PC-9 (cell line): ENCODE measurements around the gene RAD51D. TPM values are rescaled to one million over a fixed set of nuclear protein-coding genes. Genes with fewer than 3 reads are reported as not detected.
A peak's percentile ranks its signal among the peaks of the same experiment; 100 is the strongest.
"Not testable (repeated sequence)": the region's sequence is repeated elsewhere in the genome, so short reads cannot be mapped to it uniquely, and the experiment has no call there.

ENCODE experiments used
- BruUV-seq: library from RNA; stranded (reverse); fragments of 400-500 nt; replicated peaks from 2 replicates; lab custom pipeline; 2021; lab: Mats Ljungman, UMichigan
- CTCF ChIA-PET: fragments of 300-600 bp; sonication (Branson Sonifier 250); formaldehyde crosslinking; loops from one replicate; lab custom pipeline; 2022; ENCODE audit warnings: antibody characterized with exemption; lab: Charles Lee
- POLR2A ChIA-PET: fragments of 300-600 bp; sonication (Branson Sonifier 250); formaldehyde crosslinking; loops from one replicate; lab custom pipeline; 2022; ENCODE audit warnings: antibody characterized with exemption; ENCODE audit not compliant: unreplicated experiment; lab: Charles Lee
- DNase-seq, 2 experiments: peaks; one replicate each; pipeline versions ENCODE4 v3.0.0 to v3.0.0-alpha.2; 2015 to 2022; ENCODE audit warnings: mixed read lengths in 1 of 2
- H2AFZ ChIP-seq: fragments of 200-600 bp; sonication (generic); 2 replicates; pipeline ENCODE4 v1.8.1; 2017; ENCODE audit warnings: antibody characterized with exemption
- H3F3A ChIP-seq: fragments of 200-600 bp; sonication (generic); 2 replicates; pipeline ENCODE4 v1.8.1; 2017; ENCODE audit warnings: antibody characterized with exemption, mild to moderate bottlenecking, low read depth; ENCODE audit not compliant: insufficient read depth
- H3K27ac ChIP-seq: fragments of 200-600 bp; sonication (generic); 2 replicates; pipeline ENCODE4 v1.6.1; 2016; ENCODE audit warnings: mixed run types
- H3K27me3 ChIP-seq: fragments of 200-600 bp; sonication (generic); 2 replicates; pipeline ENCODE4 v1.6.1; 2016; ENCODE audit warnings: low read depth, mixed run types; ENCODE audit not compliant: insufficient read depth
- H3K36me3 ChIP-seq: fragments of 200-600 bp; sonication (generic); 2 replicates; pipeline ENCODE4 v1.6.1; 2016; ENCODE audit warnings: low read depth, mixed run types
- H3K4me1 ChIP-seq: fragments of 200-600 bp; sonication (generic); replicated peaks from 2 replicates; pipeline ENCODE4 v1.6.1; 2016; ENCODE audit warnings: mixed run types; ENCODE audit not compliant: insufficient read depth
- H3K4me2 ChIP-seq: fragments of 200-600 bp; sonication (generic); 2 replicates; pipeline ENCODE4 v1.6.1; 2017; ENCODE audit warnings: mixed run types
- H3K4me3 ChIP-seq: fragments of 200-600 bp; sonication (generic); 2 replicates; pipeline ENCODE4 v1.6.1; 2016; ENCODE audit warnings: mixed run types
- H3K79me2 ChIP-seq: fragments of 200-600 bp; sonication (generic); 2 replicates; pipeline ENCODE4 v1.6.1; 2017; ENCODE audit warnings: low read depth, mixed run types
- H3K9me2 ChIP-seq: fragments of 200-600 bp; sonication (generic); 2 replicates; pipeline ENCODE4 v1.8.1; 2017; ENCODE audit warnings: mild to moderate bottlenecking; ENCODE audit not compliant: insufficient read depth
- H3K9me3 ChIP-seq: fragments of 200-600 bp; sonication (generic); 2 replicates; pipeline ENCODE4 v1.8.1; 2016; ENCODE audit warnings: low read depth; ENCODE audit not compliant: insufficient read depth
- H4K20me1 ChIP-seq: fragments of 200-600 bp; sonication (generic); 2 replicates; pipeline ENCODE4 v1.8.1; 2017; ENCODE audit not compliant: insufficient read depth
- CTCF ChIP-seq: fragments of 200-600 bp; sonication (generic); conservative IDR thresholded peaks from 2 replicates; pipeline ENCODE4 v1.6.1; 2017; ENCODE audit warnings: mixed run types, antibody characterized with exemption, mild to moderate bottlenecking, moderate library complexity
- EZH2 ChIP-seq: fragments of 200-600 bp; sonication (generic); IDR thresholded peaks from 2 replicates; pipeline ENCODE4 v1.8.0; 2017; ENCODE audit warnings: antibody characterized with exemption, low read depth
- intact Hi-C: fragments of 100-400 bp; cut with micrococcal nuclease; formaldehyde crosslinking; loops from one replicate; pipeline ENCODE4 v1.10.0; 2022; ENCODE audit not compliant: unreplicated experiment
- total RNA-seq: library from RNA; stranded (reverse); gene quantifications from 2 replicates; pipeline ENCODE4 v1.2.3, GENCODE V29; 2021

RAD51D gene
- total RNA-seq, 1 experiment from 2014 or later: 7.8 TPM

GRCh38 chr17:35048685-35049379 lies 70.8 kb downstream of the RAD51D start:
- Histone ChIP-seq H2AFZ (no peak overlapping the region), H3F3A (peaks cover 25% of the 10 kb centered on the region; the same call in 1 of the 2 replicates), H3K79me2 (peaks cover 5% of the 10 kb centered on the region; the same call in 1 of the 2 replicates), H3K4me3 (no peak overlapping the region), H4K20me1 (no peaks in the 10 kb centered on the region), H3K9me3 (no peaks in the 10 kb centered on the region), H3K27ac (no peak overlapping the region), H3K27me3 (no peaks in the 10 kb centered on the region), H3K36me3 (no peaks in the 10 kb centered on the region), H3K4me1 (peaks cover 22% of the 10 kb centered on the region), H3K4me2 (no peak overlapping the region), H3K9me2 (no peaks in the 10 kb centered on the region)
- BruUV-seq: no TSS peak
- TF ChIP-seq EZH2: no peak
- TF ChIP-seq CTCF: no peak
- DNase-seq: no peak
- intact Hi-C loops: no loop called here
- ChIA-PET CTCF (no interaction called here), POLR2A (no interaction called here)

- no peaks in the 10 kb centered on the region for H3K9me2 ChIP-seq
- intact Hi-C loops: no loop called here
- H4K20me1 ChIP-seq: no peaks in the 10 kb centered on the region
- DNase-seq: peak; percentile 24 to 59
- no TSS peak for BruUV-seq
- H2AFZ ChIP-seq: no peak overlapping the region
- H3K27me3 ChIP-seq: no peaks in the 10 kb centered on the region
- no peaks in the 10 kb centered on the region for H3K36me3 ChIP-seq
- H3K79me2 ChIP-seq: peaks cover 5% of the 10 kb centered on the region; the same call in 1 of the 2 replicates
- ChIA-PET POLR2A (interaction anchor here (0.6 to 0.9 kb wide), 4 partner anchors 12 to 376 kb away, joined by 3 to 13 read pairs (median 5); partner anchors contain the start of gene RFFL), CTCF (interaction anchor here (0.6 to 0.7 kb wide), 2 partner anchors 17 to 28 kb away, joined by 3 to 7 read pairs; partner anchors contain the start of gene RFFL)
- peaks cover 25% of the 10 kb centered on the region; the same call in 1 of the 2 replicates for H3F3A ChIP-seq
- peak overlapping the region; percentile 62 for H3K27ac ChIP-seq
- TF ChIP-seq EZH2 (no peak), CTCF (no peak)
- H3K4me3 ChIP-seq: peak overlapping the region; percentile 25; the same call in 1 of the 2 replicates
- no peaks in the 10 kb centered on the region for H3K9me3 ChIP-seq
- H3K4me1 ChIP-seq: peaks cover 22% of the 10 kb centered on the region
- H3K4me2 ChIP-seq: peak overlapping the region; percentile 67
These were observed 72.8 kb downstream of the RAD51D start for GRCh38 chr17:35046740-35047283.

GRCh38 chr17:35046245-35046644 lies 73.4 kb downstream of the RAD51D start:
- BruUV-seq: no TSS peak
- Histone ChIP-seq H3K4me1 (peaks cover 22% of the 10 kb centered on the region), H2AFZ (no peak overlapping the region), H3K27me3 (no peaks in the 10 kb centered on the region), H3K9me3 (no peaks in the 10 kb centered on the region), H3K4me2 (peak overlapping the region; percentile 67), H3F3A (peaks cover 25% of the 10 kb centered on the region; the same call in 1 of the 2 replicates), H3K9me2 (no peaks in the 10 kb centered on the region), H4K20me1 (no peaks in the 10 kb centered on the region), H3K79me2 (peaks cover 5% of the 10 kb centered on the region; the same call in 1 of the 2 replicates), H3K36me3 (no peaks in the 10 kb centered on the region), H3K27ac (peak overlapping the region; percentile 62), H3K4me3 (peak overlapping the region; percentile 25; the same call in 1 of the 2 replicates)
- ChIA-PET POLR2A (interaction anchor here (0.6 to 0.9 kb wide), 2 partner anchors 17 to 77 kb away, joined by 3 to 13 read pairs; partner anchors contain the start of gene RFFL), CTCF (no interaction called here)
- DNase-seq: no peak
- TF ChIP-seq EZH2: no peak
- no peak for TF ChIP-seq CTCF
- intact Hi-C loops: no loop called here

- H3K27me3 ChIP-seq, intact Hi-C loops, H3K4me3 ChIP-seq, CTCF ChIA-PET, H3K9me2 ChIP-seq, H3K36me3 ChIP-seq, H3K27ac ChIP-seq, H2AFZ ChIP-seq, H3K79me2 ChIP-seq, BruUV-seq, H3K9me3 ChIP-seq, POLR2A ChIA-PET, DNase-seq, H4K20me1 ChIP-seq: not testable (repeated sequence)
- H3K4me1 ChIP-seq: peaks cover 22% of the 10 kb centered on the region
- H3F3A ChIP-seq: peaks cover 25% of the 10 kb centered on the region; the same call in 1 of the 2 replicates
- H3K4me2 ChIP-seq: 0 out of 2 replicates have a peak overlapping the region, but pooled peaks have one; percentile 67
These were observed 74.1 kb downstream of the RAD51D start for GRCh38 chr17:35045458-35045979.
